GM21447 (cell line): Measurements from ENCODE around the gene HEATR1.
"Not testable (repeated sequence)": the region's sequence is repeated elsewhere in the genome, so short reads cannot be mapped to it uniquely, and the experiment has no call there.

Source experiments
- ATAC-seq: cut with Tn5 transposase; IDR thresholded peaks from one replicate; pipeline ENCODE4 v1.9.1; 2021; ENCODE audit not compliant: unreplicated experiment

The HEATR1 gene

DNA sequence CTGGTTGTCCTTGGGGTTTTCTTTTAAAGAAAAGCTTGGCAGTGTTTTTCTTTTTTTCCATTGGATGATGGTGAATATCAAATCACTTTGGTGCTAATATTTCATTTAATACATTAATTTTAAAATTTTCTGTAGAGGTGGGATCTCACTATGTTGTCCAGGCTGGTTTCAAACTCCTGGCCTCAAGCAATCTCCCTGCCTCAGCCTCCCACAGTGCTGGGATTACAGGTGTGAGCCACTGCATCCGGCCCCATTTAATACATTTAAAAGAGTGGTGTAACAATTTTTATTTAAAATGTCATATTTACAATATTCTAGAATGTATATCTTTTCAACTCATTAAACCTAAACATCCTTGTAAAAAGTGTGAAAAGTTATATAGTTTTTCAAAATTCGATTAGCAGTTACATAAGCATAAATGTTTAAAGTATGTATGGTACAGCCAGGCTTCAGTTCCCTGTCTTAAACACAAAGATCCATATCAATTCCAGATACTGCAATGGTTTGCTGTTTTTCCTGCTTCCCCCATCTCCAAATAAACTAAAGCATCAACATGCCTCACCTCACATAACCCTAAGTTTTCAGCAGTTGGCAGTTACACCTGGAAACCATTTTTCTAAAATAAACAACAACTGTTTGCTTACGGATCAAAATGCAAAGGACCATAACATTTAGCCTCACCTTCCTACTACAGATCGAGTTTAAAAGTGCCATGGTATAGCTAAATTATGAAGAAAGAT is 89.4 kb downstream of the HEATR1 start:
- ATAC-seq: no peak

DNA sequence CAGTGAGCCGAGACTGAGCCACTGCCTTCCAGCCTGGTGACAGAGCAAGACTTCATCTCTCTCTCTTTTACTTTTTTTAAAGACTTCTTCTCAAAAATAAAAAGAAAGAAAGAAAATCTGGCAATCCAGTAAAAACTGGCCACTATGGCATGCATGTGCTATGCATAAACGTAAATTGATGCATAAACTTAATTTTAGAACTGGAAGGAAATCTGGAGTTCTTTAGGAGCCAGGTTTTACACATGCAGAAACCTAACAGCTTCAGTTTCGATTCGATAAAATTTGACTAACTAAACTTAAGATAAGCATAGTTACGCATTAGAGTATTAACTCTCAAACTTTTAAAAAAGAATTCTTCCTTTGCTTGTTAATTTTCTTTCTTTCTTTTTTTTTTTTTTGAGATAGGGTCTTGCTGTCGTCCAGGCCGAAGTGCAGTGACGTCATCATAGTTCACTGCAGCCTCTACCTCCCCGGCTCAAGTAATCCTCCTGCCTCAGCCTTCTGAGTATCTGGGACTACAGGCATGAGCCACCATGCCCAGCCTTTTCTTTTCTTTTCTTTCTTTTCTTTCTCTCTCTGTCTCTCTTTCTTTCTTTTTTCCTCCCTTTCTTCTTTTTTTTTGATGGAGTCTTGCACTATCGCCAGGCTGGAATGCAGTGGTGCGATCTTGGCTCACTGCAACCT is 92.4 kb downstream of the HEATR1 start:
- ATAC-seq: no peak

DNA sequence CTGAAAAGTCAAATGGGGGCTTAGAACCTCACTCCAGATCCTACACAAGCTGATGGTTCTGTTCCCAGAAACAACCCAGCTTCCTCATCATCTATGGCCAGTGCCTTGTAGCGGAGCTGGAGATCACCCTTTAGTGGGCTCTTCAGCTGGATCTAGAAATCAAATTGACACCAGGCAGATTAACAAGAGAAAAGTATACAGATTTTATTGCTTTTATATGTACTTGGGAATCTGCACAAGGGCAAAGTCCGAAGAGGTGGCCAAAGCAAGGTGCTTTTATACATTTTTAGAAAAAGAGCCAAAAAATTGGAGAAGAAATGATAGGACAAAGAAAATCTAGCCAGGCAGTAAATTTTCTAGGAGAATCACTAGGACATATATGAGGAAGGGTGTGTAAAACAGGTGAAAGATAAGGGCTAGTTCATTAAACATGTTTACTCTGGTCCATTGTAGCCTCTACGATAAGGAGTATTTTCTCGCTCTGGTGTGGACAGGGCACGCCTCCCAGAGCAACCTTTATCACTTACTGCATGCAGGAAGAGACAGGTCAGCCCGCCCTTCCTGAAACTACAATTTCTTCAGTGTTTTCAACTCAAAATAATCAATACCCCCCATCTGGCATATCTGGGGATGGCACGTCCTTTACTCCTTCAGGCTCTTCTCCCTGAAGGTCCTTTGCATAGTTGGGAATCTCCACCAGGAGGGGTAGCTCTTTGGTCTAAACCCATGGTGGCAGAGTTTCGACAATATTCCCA is 94.5 kb downstream of the HEATR1 start:
- ATAC-seq: no peak

DNA sequence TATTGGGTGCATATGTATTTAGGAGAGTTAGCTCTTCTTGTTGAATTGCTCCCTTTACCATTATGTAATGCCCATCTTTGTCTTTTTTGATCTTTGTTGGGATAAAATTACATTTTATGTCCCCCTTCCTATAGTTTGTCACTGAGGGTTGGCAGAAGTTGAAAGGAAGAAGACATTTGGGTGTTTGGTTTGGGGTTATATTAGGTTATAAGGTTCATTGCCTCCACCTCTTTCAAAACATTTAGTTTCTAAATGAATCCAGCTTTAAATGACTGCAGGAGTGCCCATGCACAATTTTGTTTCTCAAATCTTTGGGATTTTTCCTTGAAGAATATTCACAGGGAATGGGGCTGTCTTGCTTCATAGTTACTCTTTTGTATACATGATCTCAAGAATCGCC is 95.1 kb downstream of the HEATR1 start:
- ATAC-seq: no peak

DNA sequence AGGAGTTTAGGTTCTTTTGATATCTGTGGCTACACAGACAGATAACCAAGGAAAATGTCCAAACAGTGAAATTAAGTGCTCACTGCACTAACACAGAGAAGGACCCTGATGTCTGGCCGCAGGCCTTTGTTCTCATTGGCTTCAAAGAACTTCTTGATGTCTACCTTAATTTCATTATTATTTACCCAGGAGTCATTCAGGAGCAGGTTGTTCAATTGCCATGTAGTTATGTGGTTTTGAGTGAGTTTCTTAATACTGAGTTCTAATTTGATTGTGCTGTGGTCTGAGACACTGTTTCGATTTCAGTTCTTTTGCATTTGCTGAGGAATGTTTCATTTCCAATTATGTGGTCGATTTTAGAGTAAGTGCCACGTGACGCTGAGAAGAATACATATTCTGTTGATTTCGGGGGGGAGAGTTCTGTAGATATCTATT is 95.7 kb downstream of the HEATR1 start:
- peak; percentile 57 for ATAC-seq

DNA sequence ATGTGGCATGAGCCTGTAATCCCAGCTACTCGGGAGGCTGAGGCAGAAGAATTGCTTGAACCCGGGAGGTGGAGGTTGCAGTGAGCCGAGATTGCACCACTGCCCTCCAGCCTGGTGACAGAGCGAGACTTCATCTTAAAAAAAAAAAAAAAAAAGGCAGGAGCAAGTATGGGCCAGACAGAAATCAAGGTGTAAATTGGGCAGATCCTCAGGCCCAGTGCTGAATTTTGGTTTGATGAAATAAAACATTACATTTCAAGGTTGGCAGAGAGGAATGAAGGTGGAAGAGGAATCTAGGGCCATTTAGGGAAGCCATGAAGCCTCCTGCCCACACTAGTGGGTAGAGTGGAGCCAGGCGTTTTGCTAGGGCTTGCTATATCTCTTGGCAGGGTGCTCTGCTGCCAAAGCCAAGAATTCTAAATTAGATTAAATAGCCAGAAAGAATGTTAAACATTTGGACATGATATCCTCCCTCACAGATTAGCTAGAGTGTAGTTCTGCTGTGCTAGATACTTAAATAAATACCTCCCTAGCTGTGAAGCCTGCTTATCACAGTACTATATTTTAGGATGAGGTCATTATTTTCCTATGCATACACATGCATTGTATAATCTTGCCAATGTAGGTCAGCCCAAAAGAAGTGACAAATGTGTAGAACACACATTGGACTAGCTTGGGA is 97.2 kb downstream of the HEATR1 start:
- no peak for ATAC-seq

DNA sequence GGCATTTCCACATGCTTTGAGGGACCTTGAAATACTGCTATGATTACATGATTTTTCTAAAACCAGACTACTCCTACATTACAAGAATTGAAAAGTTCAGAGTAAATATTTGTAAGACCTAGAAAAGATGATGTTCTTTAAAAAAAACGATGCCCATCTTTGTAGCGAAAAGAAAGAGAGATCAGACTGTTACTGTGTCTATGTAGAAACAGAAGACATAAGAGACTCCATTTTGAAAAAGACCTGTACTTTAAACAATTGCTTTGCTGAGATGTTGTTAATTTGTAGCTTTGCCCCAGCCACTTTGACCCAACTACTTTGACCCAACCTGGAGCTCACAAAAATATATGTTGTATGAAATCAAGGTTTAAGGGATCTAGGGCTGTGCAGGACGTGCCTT is 100.0 kb downstream of the HEATR1 start:
- not testable (repeated sequence) for ATAC-seq

DNA sequence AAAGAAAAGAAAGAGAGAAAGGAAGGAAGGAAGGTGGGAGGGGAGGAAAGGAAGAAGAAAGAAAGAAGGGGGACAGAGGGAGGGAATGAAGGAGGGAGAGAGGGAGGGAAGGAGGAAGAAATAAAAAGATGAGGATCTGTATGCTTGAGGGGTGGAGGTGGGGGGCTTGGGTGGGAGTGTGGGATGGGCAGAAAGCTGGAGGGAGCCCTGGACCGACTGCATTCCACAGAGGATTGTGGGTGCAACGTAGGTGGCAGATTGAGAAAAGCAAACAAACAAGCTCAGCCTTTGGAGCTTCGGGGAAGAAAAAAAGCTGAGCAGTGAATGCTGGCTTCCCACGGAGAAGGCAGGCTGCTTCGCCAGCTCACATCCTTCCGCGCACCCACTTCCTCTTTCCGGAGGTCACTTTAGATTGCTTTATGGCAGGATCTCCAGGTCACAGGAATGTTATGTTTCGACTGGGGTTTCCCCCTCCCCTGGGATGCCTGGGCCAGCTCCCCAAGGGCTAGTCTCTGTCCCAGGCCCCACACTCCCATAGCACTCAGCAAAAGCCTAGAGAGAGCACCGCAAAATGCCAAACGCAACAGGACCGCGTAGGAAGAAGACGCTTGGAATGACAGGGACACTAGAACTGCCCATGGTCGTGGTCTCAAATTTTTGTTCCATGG is 101.2 kb downstream of the HEATR1 start:
- no peak for ATAC-seq

DNA sequence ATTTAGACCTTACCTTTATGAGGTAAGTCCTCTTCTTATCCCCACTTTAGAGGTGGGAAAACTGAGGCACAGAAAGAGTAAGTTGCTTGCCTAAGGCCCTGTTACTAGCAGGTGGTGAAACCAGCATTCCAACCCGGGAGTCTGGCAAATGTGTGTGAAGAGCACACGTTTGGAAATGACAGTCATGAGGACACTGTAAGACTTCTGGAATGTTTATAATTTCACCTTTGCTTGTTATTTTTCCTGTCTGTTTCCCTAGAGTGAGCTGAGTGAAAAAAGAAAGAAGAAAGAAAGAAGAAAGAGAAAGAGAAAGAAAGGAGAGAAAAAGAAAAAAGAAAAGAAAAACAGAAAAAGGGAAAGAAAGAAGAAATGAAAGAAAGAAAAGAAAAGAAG is 101.7 kb downstream of the HEATR1 start:
- ATAC-seq: no peak

DNA sequence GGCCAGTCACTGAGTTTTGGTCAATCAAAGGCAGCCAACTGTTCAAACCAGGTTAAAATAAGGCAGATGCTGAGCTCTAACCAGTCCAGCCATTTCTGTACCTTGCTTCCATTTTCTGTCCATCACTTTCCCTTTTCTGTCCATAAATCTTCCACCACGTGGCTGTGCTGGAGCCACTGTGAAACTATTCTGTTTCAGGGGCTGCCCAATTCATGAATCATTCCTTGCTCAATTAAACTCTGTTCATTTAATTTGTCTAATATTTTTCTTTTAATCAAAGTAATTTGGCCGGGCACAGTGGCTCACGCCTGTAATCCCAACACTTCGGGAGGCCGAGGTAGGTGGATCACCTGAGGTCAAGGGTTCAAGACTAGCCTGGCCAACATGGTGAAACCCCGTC is 103.2 kb downstream of the HEATR1 start:
- ATAC-seq: no peak
